Measurements from ENCODE around the gene DIRAS3. TPM values are rescaled to one million over a fixed set of nuclear protein-coding genes. Genes with fewer than 3 reads are reported as not detected.

Gene DIRAS3
- total and polyA plus RNA-seq, 2 of the 8 experiments (the other 6 are each of a cell fraction or from before 2014, with no cell fraction given): 0.11 TPM; not detected in 1

DNA sequence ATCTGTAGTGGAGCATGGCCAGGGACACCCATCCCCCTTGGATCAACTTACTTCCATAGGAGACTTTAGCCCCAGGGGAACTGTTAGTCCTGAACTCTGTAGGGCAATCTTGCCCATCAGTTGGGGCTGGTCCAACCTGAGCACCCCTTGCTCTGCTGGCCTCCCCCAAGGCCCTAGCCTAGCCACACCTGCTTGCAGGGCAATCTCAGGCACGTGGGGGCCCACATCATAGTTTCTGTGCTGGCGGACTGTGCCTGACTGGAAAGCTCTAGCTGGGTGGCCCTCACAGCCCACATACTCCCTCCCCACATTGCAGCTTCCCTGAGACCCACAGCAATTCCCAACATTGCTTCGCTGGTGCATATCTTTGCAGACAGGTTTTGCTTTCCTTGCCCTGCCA, 6.6 kb upstream of the DIRAS3 start (continued):
- TF ChIP-seq CBX8 (IDR thresholded peaks at IDR 0.05; ENCODE audit: borderline replicate concordance, low read depth, low read length): no peak
- no peak for TF ChIP-seq SP4 (IDR thresholded peaks at IDR 0.05; ENCODE audit: low read length)
- TF ChIP-seq GABPA (IDR thresholded peaks at IDR 0.05; ENCODE audit: borderline replicate concordance, insufficient read depth, low read length): no peak

All from H1 (cell line).